K562 (cell line): ENCODE data around the gene LMX1B. TPM values are rescaled to one million over a fixed set of nuclear protein-coding genes. Genes with fewer than 3 reads are reported as not detected.

Source experiments
- ATAC-seq: fragments of 200-7000 bp; cut with Tn5 transposase; 3 replicates; pipeline ENCODE4 v1.9.1; 2020; ENCODE audit warnings: moderate library complexity
- BruUV-seq: library from RNA; stranded (reverse); fragments of 400-500 nt; replicated peaks from 2 replicates; lab custom pipeline; 2021; lab: Mats Ljungman, UMichigan
- CTCF ChIA-PET: fragments of 300-600 bp; formaldehyde crosslinking; extraction: SDS; loops from one replicate; lab custom pipeline; 2021; ENCODE audit warnings: low intra/inter-chr PET ratio; lab: Yijun Ruan, JAX
- POLR2A ChIA-PET: fragments of 300-600, 350-650 bp; sonication (Branson Sonifier 250); formaldehyde crosslinking; extraction: SDS; loops from one replicate; lab custom pipeline; 2021; ENCODE audit warnings: antibody characterized with exemption, inconsistent platforms; lab: Yijun Ruan, JAX
- DNase-seq, 4 experiments: peaks; one replicate each; pipeline versions ENCODE4 v3.0.0 to v3.0.0-alpha.2; 2011 to 2018; ENCODE audit warnings: low spot score in 3 of 4, mixed read lengths in 3 of 4; ENCODE audit errors: extremely low read depth in 1 of 4
- FAIRE-seq: peaks from 2 replicates; lab custom pipeline; 2011; peaks lifted over from hg19 to GRCh38; lab: Jason Lieb, UNC
- H2AFZ ChIP-seq: 2 replicates; pipeline ENCODE4 v1.6.0; 2011; ENCODE audit warnings: low read depth, low read length, control low read depth, inconsistent platforms
- H3K27ac ChIP-seq: fragments of 200-600 bp; 3 replicates; pipeline ENCODE4 v1.8.0; 2011; ENCODE audit warnings: low read depth, mild to moderate bottlenecking, control low read depth, inconsistent platforms, low read length, moderate library complexity, mixed read lengths; ENCODE audit errors: extremely low read depth
- H3K27me3 ChIP-seq, 2 experiments: fragments of 300-600 bp in 1 of 2; 2 replicates in 1 of 2; 3 replicates in 1 of 2; pipeline versions ENCODE4 v1.6.0 to v1.8.0; 2011; ENCODE audit warnings: inconsistent platforms in 2 of 2, low read length in 2 of 2, mild to moderate bottlenecking in 1 of 2, mixed read lengths in 1 of 2, moderate library complexity in 1 of 2; ENCODE audit not compliant: control insufficient read depth in 2 of 2, insufficient read depth in 2 of 2
- H3K36me3 ChIP-seq: fragments of 300-600 bp; 3 replicates; pipeline ENCODE4 v1.8.0; 2011; ENCODE audit warnings: mild to moderate bottlenecking, low read length, inconsistent platforms; ENCODE audit not compliant: control insufficient read depth, insufficient read depth
- H3K4me1 ChIP-seq, 2 experiments: fragments of 200-600 bp in 1 of 2; replicated peaks in 1 of 2; 2 replicates in 1 of 2; 3 replicates in 1 of 2; pipeline versions ENCODE4 v1.5.1 to v1.8.0; 2011; ENCODE audit warnings: inconsistent platforms in 2 of 2, low read length in 2 of 2, mild to moderate bottlenecking in 1 of 2, mixed read lengths in 1 of 2, moderate library complexity in 1 of 2; ENCODE audit not compliant: control insufficient read depth in 2 of 2, insufficient read depth in 2 of 2
- H3K4me2 ChIP-seq: 2 replicates; pipeline ENCODE4 v1.6.1; 2011; ENCODE audit warnings: low read length, control low read depth, inconsistent platforms, mixed read lengths; ENCODE audit not compliant: insufficient read depth
- H3K4me3 ChIP-seq: fragments of 200-600 bp; sonication (generic), shearing (Covaris generic); 2 replicates; pipeline ENCODE4 v1.5.1; 2016; ENCODE audit warnings: control low read depth, inconsistent platforms
- H3K79me2 ChIP-seq: fragments of 200-600 bp; 3 replicates; pipeline ENCODE4 v1.8.0; 2011; ENCODE audit warnings: low read length, inconsistent platforms; ENCODE audit not compliant: control insufficient read depth, insufficient read depth
- H3K9ac ChIP-seq, 2 experiments: 2 replicates each; pipeline versions ENCODE4 v1.6.0 to v1.6.1; 2011; ENCODE audit warnings: low read depth in 2 of 2, low read length in 2 of 2, control low read depth in 1 of 2, inconsistent platforms in 1 of 2, mild to moderate bottlenecking in 1 of 2, mixed read lengths in 1 of 2; ENCODE audit not compliant: insufficient read depth in 1 of 2
- H3K9me1 ChIP-seq: one replicate; pipeline ENCODE4 v1.6.0; 2011; ENCODE audit warnings: inconsistent platforms, mild to moderate bottlenecking, low read length, moderate library complexity; ENCODE audit not compliant: control insufficient read depth, insufficient read depth
- H3K9me3 ChIP-seq: replicated peaks from 2 replicates; pipeline ENCODE4 v1.5.1; 2011; ENCODE audit warnings: low read depth, low read length, inconsistent platforms; ENCODE audit not compliant: control insufficient read depth, insufficient read depth
- H4K20me1 ChIP-seq: replicated peaks from 2 replicates; pipeline ENCODE4 v1.6.1; 2011; ENCODE audit warnings: low read length, inconsistent platforms, mixed read lengths; ENCODE audit not compliant: control insufficient read depth, insufficient read depth
- CCNT2 ChIP-seq: IDR thresholded peaks from 2 replicates; pipeline ENCODE4 v1.6.1; 2011; ENCODE audit warnings: borderline replicate concordance, low read depth, mild to moderate bottlenecking, moderate library complexity, mixed read lengths, low read length; ENCODE audit not compliant: insufficient read length; ENCODE audit errors: extremely low read depth
- GTF2B ChIP-seq: IDR thresholded peaks from 2 replicates; pipeline ENCODE4 v1.6.1; 2011; ENCODE audit not compliant: insufficient read length; ENCODE audit errors: extremely low read depth
- STAT6 ChIP-seq: sonication (generic); formaldehyde crosslinking; IDR thresholded peaks from 2 replicates; pipeline ENCODE4 v1.8.1; 2023; ENCODE audit warnings: mild to moderate bottlenecking, missing genetic modification reagents
- WGBS: fragments of 100-300 bp; shearing (Covaris generic); methylation state at CpG from one replicate; pipeline ENCODE4 v1.1.6; 2016; ENCODE audit warnings: low coverage, mixed read lengths; ENCODE audit not compliant: insufficient coverage; ENCODE audit errors: missing lambda C conversion rate; 5-methylcytosine and 5-hydroxymethylcytosine counted together
- in situ Hi-C: fragments of 300-500 bp; cut with MboI; formaldehyde crosslinking; loops from 4 replicates; pipeline ENCODE4 v1.15.0; 2018; ENCODE audit warnings: inconsistent platforms, mixed read lengths
- intact Hi-C: fragments of 100-400 bp; cut with micrococcal nuclease; formaldehyde crosslinking; loops from 2 replicates; pipeline ENCODE4 v1.14.2; 2022
- polyA plus RNA-seq, 8 experiments: library from polyadenylated mRNA; depleted of rRNA in 4 of 8; stranded (reverse) in 5 of 8; unstranded in 3 of 8; fragments of >200 nt; fragmentation: Nextera tagmentation in 2 of 8; fragmentation: Illumina TruSeq in 1 of 8; extraction: Ambion mirVana in 2 of 8; extraction: Trizol in 1 of 8; gene quantifications; 2 replicates each; pipeline versions ENCODE4 v1.2.1 to v1.2.3, GENCODE V29; 2011 to 2014; ENCODE audit warnings: inconsistent platforms in 1 of 8, missing spikeins in 1 of 8
- total RNA-seq, 7 experiments: library from RNA; depleted of rRNA in 6 of 7; stranded (reverse); fragments of >200 nt in 6 of 7; fragmentation: Illumina TruSeq in 2 of 7; extraction: Trizol in 2 of 7; gene quantifications; 2 replicates each; pipeline versions ENCODE4 v1.2.1 to v1.2.3, GENCODE V29; 2011 to 2021; ENCODE audit warnings: low replicate concordance in 1 of 7

Gene LMX1B
- total and polyA plus RNA-seq, 9 of the 15 experiments (the other 6 are each of a cell fraction or from before 2014, with no cell fraction given) = not detected

GRCh38 chr9:126647585-126648411, 34.1 kb downstream of the LMX1B start:
- no TSS peak for BruUV-seq
- CTCF ChIA-PET = no interaction called here
- POLR2A ChIA-PET = interaction anchor here (0.5 kb wide), 1 partner anchor 26 kb away, joined by 3 read pairs; no protein-coding TSS in a partner anchor
- peaks cover 4 to 86% of the 10 kb centered on the region in 2 experiments; a peak in 4 of 5 replicates for H3K27me3 ChIP-seq
- WGBS = 4% methylated on average over 16 of the region's 16 CpGs
- no peaks in the 10 kb centered on the region for H3K9me3 ChIP-seq
- intact Hi-C loops = no loop called here
- no peaks in the 10 kb centered on the region for H3K79me2 ChIP-seq
- H3K36me3 ChIP-seq = no peaks in the 10 kb centered on the region
- DNase-seq (no peak), ATAC-seq (no peak), FAIRE-seq (no peak)
- H3K9ac ChIP-seq = no peak overlapping the region
- peaks cover 0 to 9% of the 10 kb centered on the region in 2 experiments; a peak in 2 of 5 replicates for H3K4me1 ChIP-seq
- H4K20me1 ChIP-seq = peaks cover 13% of the 10 kb centered on the region; the same call in 1 of the 2 replicates
- no peak overlapping the region for H3K4me3 ChIP-seq
- in situ Hi-C loops = no loop called here
- H3K4me2 ChIP-seq = no peak overlapping the region
- no peak for TF ChIP-seq STAT6
- no peak for TF ChIP-seq GTF2B
- TF ChIP-seq CCNT2 = no peak
- TF ChIP-seq, all 486 proteins: peak for 0
- Histone ChIP-seq H3K27ac (no peak overlapping the region), H3K9me1 (peaks cover 2% of the 10 kb centered on the region), H2AFZ (no peak overlapping the region)
